NCI-H82 treated with DMSO at 0.1 percent for 48 hours (cell line): ENCODE results near the gene CTDSPL.

Experiments used
- DNase-seq: peaks from one replicate; lab custom pipeline; 2025; ENCODE audit not compliant: unreplicated experiment; lab: John Stamatoyannopoulos, UW

Gene CTDSPL

DNA sequence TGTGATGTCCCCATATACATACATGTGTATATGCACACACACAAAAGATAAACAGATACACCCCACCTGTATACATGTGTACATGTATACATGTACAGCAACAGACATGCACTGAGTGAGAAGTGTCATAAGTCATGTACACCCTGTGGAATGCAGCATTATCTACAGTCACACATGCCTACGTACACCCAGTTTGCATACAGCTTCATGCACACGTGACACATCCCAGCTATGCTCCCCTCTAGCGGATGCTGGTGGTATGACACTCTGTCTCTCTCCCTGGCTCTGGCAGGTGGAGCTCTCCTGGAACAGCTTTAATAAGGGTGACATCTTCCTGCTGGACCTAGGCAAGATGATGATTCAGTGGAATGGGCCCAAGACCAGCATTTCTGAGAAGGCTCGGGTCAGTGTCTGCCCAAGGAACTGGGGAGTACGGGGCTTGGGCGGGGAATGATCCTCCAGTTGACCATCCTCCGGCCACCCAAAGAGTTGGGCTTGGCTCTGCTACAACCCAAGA lies 135.2 kb downstream of the CTDSPL start:
- DNase-seq, result peak; percentile 46

DNA sequence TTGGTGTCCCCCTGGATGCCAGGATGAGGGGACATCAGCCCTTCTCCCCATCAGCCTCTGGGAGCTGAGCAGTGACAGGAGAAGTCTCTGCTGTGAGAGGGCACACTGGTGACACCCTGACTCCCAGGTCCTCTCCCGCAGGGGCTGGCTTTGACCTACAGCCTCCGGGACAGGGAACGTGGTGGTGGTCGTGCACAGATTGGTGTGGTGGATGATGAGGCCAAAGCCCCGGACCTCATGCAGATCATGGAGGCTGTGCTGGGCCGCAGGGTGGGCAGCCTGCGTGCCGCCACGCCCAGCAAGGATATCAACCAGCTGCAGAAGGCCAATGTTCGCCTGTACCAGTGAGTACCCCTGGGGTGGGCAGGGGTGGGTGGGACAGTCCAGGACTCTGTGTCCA lies 135.7 kb downstream of the CTDSPL start:
- no peak for DNase-seq

GRCh38 chr3:37997791-37998370 lies 136.2 kb downstream of the CTDSPL start:
- DNase-seq, result no peak

GRCh38 chr3:37999836-38000235 lies 138.2 kb downstream of the CTDSPL start:
- no peak for DNase-seq

DNA sequence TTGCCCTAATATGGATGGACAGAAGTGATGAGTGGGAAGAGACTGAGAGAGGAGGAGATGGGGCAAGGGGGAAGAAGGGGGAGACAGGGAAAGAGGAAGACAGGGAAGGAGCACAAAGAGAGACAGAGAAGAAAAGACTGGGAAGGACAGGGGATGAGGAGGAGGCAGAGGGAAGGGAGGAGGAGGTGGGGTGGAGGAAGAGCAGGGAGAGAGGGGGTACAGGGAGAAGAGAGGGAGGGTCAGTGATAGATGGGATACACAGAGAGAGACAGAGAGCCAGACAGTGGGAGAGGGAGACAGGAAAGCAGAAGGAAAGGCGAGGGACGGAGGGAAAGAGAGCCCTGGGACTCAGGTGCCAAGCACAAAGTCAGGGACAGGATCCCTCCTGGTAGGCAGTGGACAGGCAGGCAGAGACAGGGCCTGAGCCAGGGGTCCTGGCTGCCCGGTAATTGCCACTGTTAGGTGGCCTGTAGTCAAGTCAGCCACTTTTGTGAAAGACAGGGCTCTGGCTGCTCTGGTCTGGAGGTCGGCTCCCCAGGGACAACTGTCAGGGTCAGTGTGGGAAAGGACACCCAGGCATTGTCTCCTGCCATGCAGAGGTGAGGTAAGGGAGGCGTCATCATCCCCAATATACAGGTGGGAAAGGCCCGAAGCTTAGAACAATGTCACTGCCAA lies 138.7 kb downstream of the CTDSPL start:
- no peak for DNase-seq

GRCh38 chr3:38000965-38001455 lies 139.3 kb downstream of the CTDSPL start:
- DNase-seq, result no peak

- DNase-seq, result no peak
Measured at GRCh38 chr3:38001456-38002081, 139.9 kb downstream of the CTDSPL start.

DNA sequence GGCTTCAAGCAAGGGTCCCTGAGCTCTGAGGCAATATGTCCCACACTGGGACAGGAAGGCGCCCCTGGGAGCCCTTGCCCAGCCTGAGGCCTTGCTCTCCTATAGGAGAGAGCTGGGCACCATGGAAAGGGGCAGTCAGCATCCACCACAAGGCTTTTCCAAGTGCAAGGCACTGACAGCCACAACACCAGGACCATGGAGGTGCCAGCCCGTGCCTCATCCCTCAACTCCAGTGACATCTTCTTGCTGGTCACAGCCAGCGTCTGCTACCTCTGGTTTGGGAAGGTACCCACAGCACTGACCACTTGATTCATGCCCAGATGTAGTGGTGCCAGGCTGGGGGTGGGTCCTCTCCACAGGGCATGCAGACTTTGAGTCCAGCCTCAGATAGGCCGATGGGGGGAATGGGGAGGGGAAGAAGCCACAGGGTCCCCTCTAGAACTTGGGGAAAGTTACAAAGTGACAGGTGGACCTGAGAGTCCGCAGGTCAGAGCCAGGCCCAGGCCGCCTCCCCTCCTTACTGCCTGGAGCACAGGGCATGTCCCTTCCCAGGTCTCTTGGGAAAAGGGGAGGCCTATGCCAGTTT lies 140.7 kb downstream of the CTDSPL start:
- DNase-seq, result no peak

GRCh38 chr3:38002940-38003339 lies 141.3 kb downstream of the CTDSPL start:
- no peak for DNase-seq

GRCh38 chr3:38003371-38003816 lies 141.7 kb downstream of the CTDSPL start:
- DNase-seq, result peak; percentile 10

DNA sequence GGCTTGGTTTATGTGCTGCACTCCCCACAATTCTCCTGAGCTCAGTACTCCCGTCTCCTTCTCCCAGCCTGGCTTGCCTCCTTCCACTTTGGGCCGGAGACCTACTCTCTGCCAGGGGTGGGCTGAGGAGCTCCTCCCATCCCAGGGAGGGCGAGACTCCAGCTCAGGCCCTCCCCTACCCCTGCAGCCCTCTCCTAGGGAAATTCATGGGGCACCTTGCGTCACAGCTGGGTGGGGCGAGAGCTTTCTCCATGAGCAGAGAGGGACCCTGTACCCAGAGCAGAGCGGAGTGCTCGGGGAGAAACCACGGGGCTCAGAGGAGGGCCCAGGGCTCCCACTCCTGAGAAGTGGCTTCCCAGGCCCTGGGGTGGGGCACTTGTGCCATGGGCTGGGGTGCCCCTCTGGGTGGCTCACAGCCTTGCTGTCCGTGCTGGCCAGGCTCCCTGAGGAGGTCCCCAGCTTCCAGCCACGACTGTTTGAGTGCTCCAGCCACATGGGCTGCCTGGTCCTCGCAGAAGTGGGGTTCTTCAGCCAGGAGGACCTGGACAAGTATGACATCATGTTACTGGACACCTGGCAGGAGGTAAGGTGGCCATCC lies 142.2 kb downstream of the CTDSPL start:
- DNase-seq, result no peak

DNA sequence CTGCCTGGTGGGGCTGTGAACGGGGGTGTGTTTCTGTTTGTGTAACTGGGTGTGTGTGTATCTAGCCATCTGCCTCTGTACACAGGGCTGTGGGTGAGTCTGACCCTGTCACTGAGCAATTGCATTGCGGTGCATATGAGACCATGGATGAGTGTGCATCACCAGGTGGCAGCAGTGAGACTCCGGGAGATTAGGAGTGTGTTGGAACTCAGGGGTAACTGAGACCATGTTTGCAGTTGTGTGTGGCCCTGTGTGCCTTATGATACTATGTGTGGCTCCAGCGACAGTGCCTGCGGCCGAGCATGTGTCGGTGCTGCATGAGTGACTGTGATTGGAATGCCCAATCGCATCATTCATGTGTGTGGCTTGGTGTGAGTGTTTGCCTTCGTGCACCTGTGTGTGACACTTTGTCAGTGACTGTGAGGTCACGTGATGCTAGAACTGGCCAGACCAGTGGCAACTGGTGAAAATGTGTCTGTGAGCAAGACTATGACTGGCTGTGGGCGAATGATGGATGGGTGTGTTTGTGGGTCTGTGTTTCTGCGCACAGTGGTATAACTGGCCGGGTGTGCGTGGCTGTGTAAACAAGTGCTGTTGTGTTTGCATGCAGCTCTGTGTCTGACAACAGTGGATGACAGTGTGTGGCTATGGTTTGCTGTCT lies 142.9 kb downstream of the CTDSPL start:
- DNase-seq, result peak; percentile 42

DNA sequence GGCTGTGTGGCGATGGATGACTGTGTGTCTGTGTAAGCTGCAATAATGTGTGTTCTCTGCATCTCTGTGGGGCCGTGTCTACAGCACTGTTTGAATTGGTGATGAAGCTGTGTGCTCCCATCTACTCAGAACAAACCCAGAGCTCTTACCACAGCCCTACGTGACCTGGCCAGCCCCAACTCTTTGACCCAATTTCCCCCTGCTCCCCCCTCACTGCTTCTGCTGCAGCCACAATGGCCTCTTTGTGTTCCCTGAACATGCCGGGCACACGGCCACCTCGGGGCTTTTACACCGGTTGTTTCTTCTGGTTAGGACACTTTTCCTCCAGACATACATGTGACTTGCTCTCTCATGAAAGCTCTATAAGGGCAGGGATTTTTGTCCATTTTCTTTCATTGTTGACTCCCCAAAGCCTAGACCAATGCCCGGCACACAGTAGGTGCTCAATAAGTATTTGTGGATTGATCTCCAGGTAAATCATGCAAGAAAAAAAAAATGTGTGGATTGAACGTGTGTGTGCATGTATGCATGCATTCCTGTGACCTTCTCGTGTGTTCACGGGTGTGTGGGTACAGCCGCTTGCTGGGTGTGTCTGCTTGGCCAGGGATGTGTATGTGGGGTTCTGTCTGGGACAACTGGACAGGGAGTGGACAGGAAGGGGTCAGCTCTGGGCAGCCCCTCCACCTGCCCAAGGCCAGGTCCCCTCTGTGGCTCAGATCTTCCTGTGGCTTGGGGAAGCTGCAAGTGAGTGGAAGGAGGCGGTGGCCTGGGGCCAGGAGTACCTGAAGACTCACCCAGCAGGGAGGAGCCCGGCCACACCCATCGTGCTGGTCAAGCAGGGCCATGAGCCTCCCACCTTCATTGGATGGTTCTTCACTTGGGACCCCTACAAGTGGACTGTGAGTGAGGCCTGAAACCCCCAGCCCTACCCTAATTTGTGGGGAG lies 143.7 kb downstream of the CTDSPL start:
- DNase-seq, result no peak

DNA sequence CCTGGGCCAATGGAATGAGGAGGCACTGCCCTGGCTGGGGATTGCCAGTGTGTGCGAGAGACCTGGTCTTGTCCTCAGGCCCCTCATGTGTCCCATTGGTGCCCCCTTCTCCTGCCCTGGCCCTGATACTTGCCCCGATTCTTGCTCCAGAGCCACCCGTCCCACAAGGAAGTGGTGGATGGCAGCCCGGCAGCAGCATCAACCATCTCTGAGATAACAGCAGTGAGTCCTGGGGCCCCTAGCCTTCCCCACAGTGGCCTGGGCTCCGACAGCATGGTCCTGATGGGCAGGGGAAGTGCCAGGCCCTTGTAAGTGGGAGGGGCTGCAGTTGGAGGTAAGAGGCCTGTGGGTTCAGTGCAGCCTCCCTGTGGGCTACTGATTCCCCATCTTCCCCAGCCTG lies 144.4 kb downstream of the CTDSPL start:
- DNase-seq, result no peak

- DNase-seq, result no peak
Measured at GRCh38 chr3:38006445-38006995, 144.8 kb downstream of the CTDSPL start.

DNA sequence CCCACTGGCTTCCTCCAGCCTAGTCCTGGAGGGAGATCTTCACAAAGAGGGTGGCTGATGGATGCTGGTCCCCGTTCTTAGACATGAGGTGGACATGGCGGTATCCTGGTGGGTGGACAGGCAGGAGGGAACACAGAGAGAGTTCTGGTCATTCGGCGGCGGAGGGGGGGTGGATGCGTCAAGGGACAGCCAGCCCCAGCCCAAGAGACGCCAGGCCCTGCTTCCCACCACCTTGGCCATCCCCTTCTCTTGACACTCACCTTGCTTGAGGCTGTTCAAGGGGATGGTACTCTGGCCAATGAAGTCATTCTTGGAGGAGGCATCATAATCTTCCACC lies 146.0 kb downstream of the CTDSPL start:
- no peak for DNase-seq

- no peak for DNase-seq
Measured at GRCh38 chr3:38008191-38008701, 146.6 kb downstream of the CTDSPL start.

- no peak for DNase-seq
Measured at GRCh38 chr3:38008971-38009580, 147.4 kb downstream of the CTDSPL start.
